ENCODE measurements around the gene TMEM269.

TMEM269 gene

DNA sequence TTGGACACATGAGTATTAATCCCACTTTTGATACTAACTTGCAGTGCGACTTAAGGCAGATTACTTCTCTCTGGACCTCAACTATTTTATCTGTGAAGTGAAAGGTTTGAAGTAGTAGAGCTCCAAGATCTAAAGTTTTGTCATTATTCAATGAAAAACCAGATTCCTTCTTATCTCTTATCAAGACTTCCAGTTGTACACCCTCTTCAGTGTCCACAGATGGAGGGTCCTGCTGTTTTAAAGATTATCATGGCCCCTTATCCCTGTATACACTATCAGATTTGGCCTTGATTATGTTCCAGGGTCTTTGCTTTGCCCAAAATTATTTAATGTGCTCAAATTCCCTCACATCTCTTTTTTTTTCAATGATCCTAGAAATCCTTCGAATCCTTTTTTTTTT, 16.6 kb upstream of the TMEM269 start:
- Histone ChIP-seq H3K27ac (ENCODE audit: low read depth, low read length) (no peak overlapping the region), H3K27me3 (ENCODE audit: control insufficient read depth, insufficient read depth, low read length) (no peaks in the 10 kb centered on the region), H3K4me1 (ENCODE audit: control insufficient read depth, insufficient read depth, low read length) (peaks cover 12% of the 10 kb centered on the region)

GRCh38 chr1:42769811-42770210, 15.0 kb upstream of the TMEM269 start:
- Histone ChIP-seq H3K9ac (ENCODE audit: low read length) (no peak overlapping the region), H3K27ac (ENCODE audit: low read depth, low read length) (no peak overlapping the region), H3K4me1 (ENCODE audit: control insufficient read depth, insufficient read depth, low read length) (peaks cover 12% of the 10 kb centered on the region), H3K36me3 (ENCODE audit: control insufficient read depth, insufficient read depth, low read length) (no peaks in the 10 kb centered on the region), H3K4me3 (ENCODE audit: low read length) (no peak overlapping the region), H3K27me3 (ENCODE audit: control insufficient read depth, insufficient read depth, low read length) (no peaks in the 10 kb centered on the region)

More for the DNA sequence above, 16.6 kb upstream of the TMEM269 start:
- H3K9ac ChIP-seq (ENCODE audit: low read length): no peak overlapping the region
- H3K4me3 ChIP-seq (ENCODE audit: low read length): peak overlapping the region; percentile 92
- H3K36me3 ChIP-seq (ENCODE audit: control insufficient read depth, insufficient read depth, low read length): no peaks in the 10 kb centered on the region

DNA sequence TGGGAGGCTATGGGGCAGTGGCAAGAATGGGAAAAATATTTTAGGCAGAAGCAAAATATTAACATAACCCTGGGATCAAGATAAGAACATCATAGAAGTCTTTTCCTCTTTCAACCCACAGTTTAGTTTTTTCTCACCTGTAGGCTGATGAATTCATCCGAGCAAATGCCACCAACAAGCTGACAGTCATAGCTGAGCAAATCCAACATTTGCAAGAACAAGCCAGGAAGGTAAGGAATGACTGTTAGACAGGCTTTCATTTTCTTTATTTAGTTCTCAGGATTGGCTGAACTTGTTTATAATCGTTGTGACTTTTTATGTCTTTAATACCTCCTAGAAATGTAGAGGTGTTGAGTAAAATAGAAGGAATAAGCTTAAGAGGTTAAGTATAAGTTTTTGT, 11.4 kb upstream of the TMEM269 start:
- Histone ChIP-seq H3K36me3 (ENCODE audit: control insufficient read depth, insufficient read depth, low read length) (peaks cover 22% of the 10 kb centered on the region), H3K4me1 (ENCODE audit: control insufficient read depth, insufficient read depth, low read length) (peaks cover 1% of the 10 kb centered on the region), H3K9ac (ENCODE audit: low read length) (no peak overlapping the region), H3K4me3 (ENCODE audit: low read length) (no peak overlapping the region), H3K27me3 (ENCODE audit: control insufficient read depth, insufficient read depth, low read length) (no peaks in the 10 kb centered on the region), H3K27ac (ENCODE audit: low read depth, low read length) (no peak overlapping the region)

DNA sequence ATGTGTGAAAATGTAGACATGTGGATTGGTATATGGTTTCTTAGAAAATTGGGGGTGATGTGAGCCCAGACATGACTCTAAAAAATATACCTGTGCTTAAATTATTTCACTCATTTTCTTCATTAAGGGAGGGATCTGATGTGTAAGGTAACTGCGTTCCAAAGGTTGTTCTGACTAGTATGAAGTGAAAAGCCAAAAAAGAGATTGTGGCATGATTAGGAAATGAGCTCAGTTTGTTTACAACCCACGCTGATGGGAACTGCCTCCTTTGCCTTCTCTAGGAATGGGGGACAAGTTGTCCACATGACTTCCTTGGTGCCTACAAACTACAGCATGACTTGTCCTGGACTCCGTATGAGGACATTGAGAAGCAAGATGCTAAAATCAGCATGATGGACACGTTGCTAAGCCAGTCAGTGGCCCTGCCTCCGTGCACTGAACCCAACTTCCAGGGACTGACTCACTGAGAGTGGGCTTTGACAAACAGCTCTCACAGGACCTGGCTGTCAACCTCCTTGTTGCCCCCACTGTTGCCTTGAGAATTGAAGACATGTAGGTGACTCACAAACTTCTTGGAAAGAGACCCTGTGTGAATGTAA, 9.8 kb upstream of the TMEM269 start:
- no peaks in the 10 kb centered on the region for H3K4me1 ChIP-seq (ENCODE audit: control insufficient read depth, insufficient read depth, low read length)
- no peaks in the 10 kb centered on the region for H3K27me3 ChIP-seq (ENCODE audit: control insufficient read depth, insufficient read depth, low read length)
- no peak overlapping the region for H3K9ac ChIP-seq (ENCODE audit: low read length)
- no peak overlapping the region for H3K27ac ChIP-seq (ENCODE audit: low read depth, low read length)
- no peak overlapping the region for H3K4me3 ChIP-seq (ENCODE audit: low read length)
- H3K36me3 ChIP-seq (ENCODE audit: control insufficient read depth, insufficient read depth, low read length): peaks cover 22% of the 10 kb centered on the region

DNA sequence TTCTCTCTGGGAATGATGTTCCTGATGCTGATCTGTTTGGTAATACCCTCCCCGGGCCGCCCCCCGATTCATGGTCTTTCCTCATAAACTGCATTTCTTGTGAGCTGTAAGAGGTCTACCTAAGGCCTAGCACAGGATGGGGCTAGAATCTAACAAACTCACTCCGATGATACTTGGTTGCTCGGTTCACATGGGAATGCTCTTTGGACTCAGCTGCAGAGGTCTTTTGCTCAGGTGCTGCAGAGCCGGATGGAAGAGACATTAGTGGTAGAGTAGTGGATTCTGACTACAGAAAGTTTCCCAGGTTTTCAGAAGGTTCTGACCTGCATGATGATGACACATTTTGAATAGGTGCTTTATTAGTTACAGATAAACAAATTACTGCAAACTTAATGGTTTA, 8.3 kb upstream of the TMEM269 start:
- peaks cover 22% of the 10 kb centered on the region for H3K36me3 ChIP-seq (ENCODE audit: control insufficient read depth, insufficient read depth, low read length)
- H3K27me3 ChIP-seq (ENCODE audit: control insufficient read depth, insufficient read depth, low read length): no peaks in the 10 kb centered on the region
- no peak overlapping the region for H3K9ac ChIP-seq (ENCODE audit: low read length)
- no peaks in the 10 kb centered on the region for H3K4me1 ChIP-seq (ENCODE audit: control insufficient read depth, insufficient read depth, low read length)
- H3K27ac ChIP-seq (ENCODE audit: low read depth, low read length): no peak overlapping the region
- H3K4me3 ChIP-seq (ENCODE audit: low read length): no peak overlapping the region

DNA sequence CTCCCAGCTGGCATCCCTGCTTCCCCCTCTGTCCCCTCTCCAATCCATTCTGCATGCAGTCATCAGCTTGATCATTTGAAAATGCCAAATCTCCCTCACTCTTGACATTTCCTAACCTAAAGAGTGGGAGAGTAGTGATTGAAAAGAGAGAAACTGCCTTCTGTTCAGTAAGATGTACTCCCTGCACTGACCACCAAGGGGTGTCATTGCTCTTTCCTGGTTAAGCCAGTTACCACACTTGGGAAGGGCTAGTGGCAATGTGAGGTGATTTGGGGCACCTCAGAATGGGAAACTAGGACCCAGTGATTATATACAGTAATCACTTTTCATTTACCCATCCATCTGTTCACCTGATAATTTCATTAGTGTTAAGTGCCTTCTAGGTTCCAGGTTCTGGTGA, 6.9 kb upstream of the TMEM269 start:
- Histone ChIP-seq H3K36me3 (ENCODE audit: control insufficient read depth, insufficient read depth, low read length) (peaks cover 22% of the 10 kb centered on the region), H3K27me3 (ENCODE audit: control insufficient read depth, insufficient read depth, low read length) (no peaks in the 10 kb centered on the region), H3K9ac (ENCODE audit: low read length) (no peak overlapping the region)

GRCh38 chr1:42779725-42780124, 5.1 kb upstream of the TMEM269 start:
- no peak overlapping the region for H3K4me3 ChIP-seq (ENCODE audit: low read length)
- H3K36me3 ChIP-seq (ENCODE audit: control insufficient read depth, insufficient read depth, low read length): peaks cover 23% of the 10 kb centered on the region
- no peak overlapping the region for H3K27ac ChIP-seq (ENCODE audit: low read depth, low read length)
- no peaks in the 10 kb centered on the region for H3K27me3 ChIP-seq (ENCODE audit: control insufficient read depth, insufficient read depth, low read length)
- no peak overlapping the region for H3K9ac ChIP-seq (ENCODE audit: low read length)
- no peaks in the 10 kb centered on the region for H3K4me1 ChIP-seq (ENCODE audit: control insufficient read depth, insufficient read depth, low read length)

More for the DNA sequence above, 6.9 kb upstream of the TMEM269 start:
- no peak overlapping the region for H3K4me3 ChIP-seq (ENCODE audit: low read length)
- no peak overlapping the region for H3K27ac ChIP-seq (ENCODE audit: low read depth, low read length)
- no peaks in the 10 kb centered on the region for H3K4me1 ChIP-seq (ENCODE audit: control insufficient read depth, insufficient read depth, low read length)

DNA sequence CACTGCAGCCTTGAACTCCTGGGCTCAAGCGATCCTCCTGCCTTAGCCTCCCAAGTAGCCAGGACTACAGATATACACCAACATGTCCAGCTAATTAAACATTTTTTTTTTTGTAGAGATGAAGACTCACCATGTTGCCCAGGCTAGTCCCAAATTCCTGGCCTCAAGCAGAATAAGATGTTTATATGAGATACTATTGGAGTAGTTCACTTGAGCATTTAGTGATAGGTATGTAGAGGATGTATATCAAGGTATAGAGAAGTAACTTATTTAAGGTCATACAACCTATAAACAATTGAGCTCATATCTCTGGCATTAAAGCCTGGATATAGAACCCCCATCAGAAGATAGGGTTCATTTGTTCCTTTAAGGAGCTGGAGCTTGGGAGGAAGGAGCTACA, 4.6 kb upstream of the TMEM269 start:
- Histone ChIP-seq H3K4me1 (ENCODE audit: control insufficient read depth, insufficient read depth, low read length) (no peaks in the 10 kb centered on the region), H3K36me3 (ENCODE audit: control insufficient read depth, insufficient read depth, low read length) (peaks cover 20% of the 10 kb centered on the region), H3K27ac (ENCODE audit: low read depth, low read length) (no peak overlapping the region), H3K9ac (ENCODE audit: low read length) (no peak overlapping the region), H3K27me3 (ENCODE audit: control insufficient read depth, insufficient read depth, low read length) (no peaks in the 10 kb centered on the region), H3K4me3 (ENCODE audit: low read length) (no peak overlapping the region)

DNA sequence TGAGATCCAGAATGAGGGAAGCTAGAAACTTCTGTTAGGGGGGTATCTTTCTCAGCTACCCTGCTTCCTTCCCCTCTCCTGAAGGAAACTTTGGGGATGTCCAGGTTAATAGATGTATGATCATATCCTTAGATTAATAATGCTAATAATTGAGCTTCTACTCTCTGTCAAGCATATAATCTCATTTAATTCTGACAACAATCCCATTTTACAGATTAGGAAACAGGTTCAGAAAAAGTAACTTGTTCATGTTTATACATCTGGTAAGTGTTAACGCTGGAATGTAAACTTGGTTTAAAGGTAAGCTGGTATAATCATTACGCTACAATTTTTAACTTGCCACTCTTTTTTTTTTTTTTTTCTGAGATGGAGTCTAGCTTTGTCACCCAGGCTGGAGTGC, 1.7 kb upstream of the TMEM269 start:
- no peak overlapping the region for H3K4me3 ChIP-seq (ENCODE audit: low read length)
- H3K36me3 ChIP-seq (ENCODE audit: control insufficient read depth, insufficient read depth, low read length): peaks cover 2% of the 10 kb centered on the region

DNA sequence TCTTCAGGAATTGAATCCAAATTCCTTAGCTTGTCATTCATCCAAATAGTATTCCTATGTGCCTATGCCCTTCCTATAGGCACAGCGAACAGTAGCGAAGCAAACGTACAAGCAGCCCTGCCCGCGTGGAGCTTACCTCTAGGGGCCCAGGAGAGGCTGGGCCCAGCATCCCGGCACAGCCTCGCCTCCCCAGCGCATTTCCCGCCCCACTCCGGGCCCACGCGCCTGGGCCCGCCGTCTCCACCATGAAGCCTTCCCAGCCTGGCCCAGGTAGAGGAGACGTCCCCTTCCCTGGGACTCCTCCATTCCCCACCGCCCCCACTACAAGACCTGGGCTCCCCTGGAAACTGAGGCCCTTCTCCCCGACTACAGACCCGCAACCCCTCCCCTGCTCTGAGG, 245 bp upstream of the TMEM269 start:
- Histone ChIP-seq H3K27me3 (ENCODE audit: control insufficient read depth, insufficient read depth, low read length) (no peaks in the 10 kb centered on the region), H3K4me1 (ENCODE audit: control insufficient read depth, insufficient read depth, low read length) (peaks cover 2% of the 10 kb centered on the region), H3K9ac (ENCODE audit: low read length) (no peak overlapping the region), H3K36me3 (ENCODE audit: control insufficient read depth, insufficient read depth, low read length) (peaks cover 2% of the 10 kb centered on the region), H3K4me3 (ENCODE audit: low read length) (peak overlapping the region; percentile 61), H3K27ac (ENCODE audit: low read depth, low read length) (no peak overlapping the region)

More for the DNA sequence above, 1.7 kb upstream of the TMEM269 start:
- Histone ChIP-seq H3K4me1 (ENCODE audit: control insufficient read depth, insufficient read depth, low read length) (peaks cover 2% of the 10 kb centered on the region), H3K27me3 (ENCODE audit: control insufficient read depth, insufficient read depth, low read length) (no peaks in the 10 kb centered on the region), H3K9ac (ENCODE audit: low read length) (no peak overlapping the region), H3K27ac (ENCODE audit: low read depth, low read length) (no peak overlapping the region)

GRCh38 chr1:42786097-42786496, 1.3 kb downstream of the TMEM269 start:
- Histone ChIP-seq H3K4me3 (ENCODE audit: low read length) (no peak overlapping the region), H3K4me1 (ENCODE audit: control insufficient read depth, insufficient read depth, low read length) (peaks cover 2% of the 10 kb centered on the region), H3K27me3 (ENCODE audit: control insufficient read depth, insufficient read depth, low read length) (no peaks in the 10 kb centered on the region), H3K27ac (ENCODE audit: low read depth, low read length) (no peak overlapping the region), H3K36me3 (ENCODE audit: control insufficient read depth, insufficient read depth, low read length) (peaks cover 2% of the 10 kb centered on the region), H3K9ac (ENCODE audit: low read length) (no peak overlapping the region)

- H3K4me1 ChIP-seq (ENCODE audit: control insufficient read depth, insufficient read depth, low read length): peaks cover 2% of the 10 kb centered on the region
- H3K4me3 ChIP-seq (ENCODE audit: low read length): no peak overlapping the region
- no peaks in the 10 kb centered on the region for H3K36me3 ChIP-seq (ENCODE audit: control insufficient read depth, insufficient read depth, low read length)
- H3K27me3 ChIP-seq (ENCODE audit: control insufficient read depth, insufficient read depth, low read length): no peaks in the 10 kb centered on the region
- no peak overlapping the region for H3K9ac ChIP-seq (ENCODE audit: low read length)
- no peak overlapping the region for H3K27ac ChIP-seq (ENCODE audit: low read depth, low read length)
Measured at GRCh38 chr1:42788021-42788420, 3.2 kb downstream of the TMEM269 start.

- H3K9ac ChIP-seq (ENCODE audit: low read length): no peak overlapping the region
- H3K4me3 ChIP-seq (ENCODE audit: low read length): no peak overlapping the region
- H3K4me1 ChIP-seq (ENCODE audit: control insufficient read depth, insufficient read depth, low read length): no peaks in the 10 kb centered on the region
- H3K27ac ChIP-seq (ENCODE audit: low read depth, low read length): no peak overlapping the region
- no peaks in the 10 kb centered on the region for H3K36me3 ChIP-seq (ENCODE audit: control insufficient read depth, insufficient read depth, low read length)
- H3K27me3 ChIP-seq (ENCODE audit: control insufficient read depth, insufficient read depth, low read length): no peaks in the 10 kb centered on the region
Measured at GRCh38 chr1:42793824-42794223, 9.0 kb downstream of the TMEM269 start.

All from rectal smooth muscle tissue (tissue), 1 donor.